GM19240 (cell line): ENCODE measurements around the gene MCEE.
"Not testable (repeated sequence)": the region's sequence is repeated elsewhere in the genome, so short reads cannot be mapped to it uniquely, and the experiment has no call there.

ENCODE experiments used
- DNase-seq: peaks from one replicate; pipeline ENCODE4 v3.0.0; 2011; ENCODE audit warnings: low spot score; ENCODE audit not compliant: insufficient read length

The MCEE gene

DNA sequence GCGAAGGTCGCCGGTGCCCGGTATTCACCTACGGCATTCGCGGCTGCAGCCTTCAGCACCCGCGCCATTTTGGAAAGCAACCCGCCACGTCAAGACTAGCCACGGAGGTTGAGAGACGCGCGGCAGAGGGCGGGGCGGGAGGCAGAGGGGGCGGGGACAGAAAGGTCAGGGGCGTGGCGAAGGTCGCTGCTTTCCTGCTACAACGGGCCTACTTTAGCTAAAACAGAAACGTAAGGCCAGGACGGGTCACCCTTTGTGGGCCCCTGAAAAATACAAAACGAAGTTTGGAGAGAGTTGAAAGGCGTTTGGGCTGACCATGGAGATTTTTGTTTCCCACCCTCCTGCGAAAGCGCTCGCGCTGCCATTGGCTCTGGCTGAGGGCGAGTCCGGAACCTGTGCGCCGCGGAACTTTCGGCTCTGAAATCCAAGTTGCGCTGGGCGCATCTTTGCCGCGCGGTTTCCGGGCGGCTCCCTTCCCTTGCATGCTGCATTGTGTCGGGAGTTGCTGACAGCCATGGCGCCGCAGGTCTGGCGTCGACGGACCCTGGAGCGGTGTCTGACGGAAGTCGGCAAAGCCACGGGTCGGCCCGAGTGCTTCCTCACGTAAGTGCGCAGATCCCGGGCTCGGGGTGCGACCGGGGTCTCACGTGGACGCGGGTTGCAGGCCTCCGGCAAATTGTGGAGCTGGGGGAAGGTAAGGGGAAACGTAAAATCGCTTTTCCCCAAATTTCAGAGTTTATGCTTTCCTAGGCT lies at the start of gene MCEE, which contains the start of gene MPHOSPH10:
MCEE (minus strand) TSS at position 78 of the 753 bp plus-strand sequence; CDS start at position 68, 10 bp downstream.
MPHOSPH10 (plus strand) TSS at position 483 of the 753 bp plus-strand sequence; CDS start at position 515, 32 bp downstream.
- peak; percentile 65 for DNase-seq

DNA sequence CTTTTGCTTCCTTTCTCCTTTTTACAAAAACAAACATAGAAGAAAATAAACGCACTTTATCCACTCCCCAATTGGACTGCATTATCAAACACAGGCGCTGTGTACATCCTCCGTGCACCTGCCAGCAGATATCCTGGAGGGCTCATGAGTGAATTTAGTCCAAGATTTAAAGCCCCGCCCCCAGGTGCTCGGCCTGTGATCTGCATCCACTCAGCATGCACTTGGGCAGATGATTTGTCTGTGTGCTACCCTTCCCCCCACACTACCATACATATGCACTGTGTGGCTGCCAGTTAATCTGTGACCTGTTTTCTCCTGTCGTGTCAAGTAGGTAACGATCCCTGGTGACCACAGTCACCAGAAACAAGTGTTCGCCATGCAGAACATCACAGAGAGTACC lies 48.8 kb upstream of the MCEE start:
- DNase-seq = not testable (repeated sequence)

DNA sequence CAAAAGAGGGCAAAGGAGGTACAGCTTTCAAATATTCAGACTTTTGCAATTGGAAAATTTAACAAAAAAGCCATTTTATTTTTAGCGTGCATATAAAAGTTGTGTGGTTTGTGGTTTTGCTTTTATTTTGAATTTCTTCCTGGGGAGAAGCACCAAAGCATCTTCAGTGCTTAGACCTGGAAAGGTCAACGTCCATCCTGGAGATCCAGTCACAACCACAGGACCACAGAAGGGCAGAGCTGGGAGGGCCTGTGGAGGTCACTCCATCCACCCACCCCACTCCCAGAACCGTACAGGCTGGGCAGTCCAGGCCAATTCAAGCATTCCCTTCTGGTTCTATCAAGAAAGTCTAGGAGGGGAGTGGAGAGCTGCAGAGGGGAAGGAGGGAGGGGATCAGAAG lies 44.2 kb upstream of the MCEE start:
- DNase-seq = no peak

GRCh38 chr2:71173096-71173495 lies 43.1 kb upstream of the MCEE start:
- no peak for DNase-seq

- no peak for DNase-seq
Measured at GRCh38 chr2:71166812-71167211, 36.8 kb upstream of the MCEE start.

- peak; percentile 29 for DNase-seq
Measured at GRCh38 chr2:71157124-71157793, 27.2 kb upstream of the MCEE start.

- DNase-seq = no peak
Measured at GRCh38 chr2:71156573-71156972, 26.5 kb upstream of the MCEE start.

- no peak for DNase-seq
Measured at GRCh38 chr2:71155846-71156245, 25.8 kb upstream of the MCEE start.

- peak; percentile 19 for DNase-seq
Measured at GRCh38 chr2:71154798-71155197, 24.8 kb upstream of the MCEE start.

DNA sequence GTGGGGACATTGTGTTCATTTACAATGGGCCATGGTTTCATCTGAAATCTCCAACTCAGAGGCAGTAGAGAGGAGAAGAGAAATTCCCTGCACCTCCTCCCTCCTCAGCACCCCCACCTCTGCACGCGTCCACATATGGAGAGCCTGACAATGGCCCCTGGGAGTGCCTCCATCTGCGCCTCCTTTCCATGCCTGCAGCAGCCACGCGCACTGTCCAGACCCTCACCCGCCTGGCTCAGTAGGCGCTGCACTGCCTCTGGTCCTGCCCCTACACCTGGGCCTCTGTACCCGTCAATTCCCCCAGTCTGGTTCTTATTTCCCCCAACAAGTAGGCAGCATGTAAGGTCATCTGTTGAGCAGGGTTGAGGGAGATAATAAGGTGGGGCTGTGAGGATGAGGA lies 24.2 kb upstream of the MCEE start:
- DNase-seq = no peak

GRCh38 chr2:71153585-71154224 lies 23.7 kb upstream of the MCEE start:
- DNase-seq = no peak

DNA sequence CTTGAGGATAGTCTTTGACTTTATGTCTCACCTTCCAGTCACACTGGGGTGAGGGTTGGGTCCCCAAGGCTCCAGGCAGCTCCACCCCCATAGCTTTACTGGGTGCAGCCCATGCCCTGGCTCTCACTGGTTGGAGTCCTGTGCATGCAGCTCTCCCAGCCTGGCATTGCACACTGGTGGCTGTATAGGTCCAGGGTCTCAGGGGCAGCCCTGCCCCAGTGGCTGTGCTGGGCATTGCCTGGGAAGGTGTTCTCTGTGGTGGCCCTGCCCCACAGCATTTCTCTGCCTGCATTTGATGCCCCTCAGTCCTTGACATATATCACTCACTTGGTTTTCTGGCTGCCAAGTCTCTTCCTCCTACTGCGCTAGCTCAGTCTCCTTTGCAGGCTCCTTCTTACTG lies 21.6 kb upstream of the MCEE start:
- DNase-seq = no peak

GRCh38 chr2:71150082-71150816 lies 20.2 kb upstream of the MCEE start:
- no peak for DNase-seq

DNA sequence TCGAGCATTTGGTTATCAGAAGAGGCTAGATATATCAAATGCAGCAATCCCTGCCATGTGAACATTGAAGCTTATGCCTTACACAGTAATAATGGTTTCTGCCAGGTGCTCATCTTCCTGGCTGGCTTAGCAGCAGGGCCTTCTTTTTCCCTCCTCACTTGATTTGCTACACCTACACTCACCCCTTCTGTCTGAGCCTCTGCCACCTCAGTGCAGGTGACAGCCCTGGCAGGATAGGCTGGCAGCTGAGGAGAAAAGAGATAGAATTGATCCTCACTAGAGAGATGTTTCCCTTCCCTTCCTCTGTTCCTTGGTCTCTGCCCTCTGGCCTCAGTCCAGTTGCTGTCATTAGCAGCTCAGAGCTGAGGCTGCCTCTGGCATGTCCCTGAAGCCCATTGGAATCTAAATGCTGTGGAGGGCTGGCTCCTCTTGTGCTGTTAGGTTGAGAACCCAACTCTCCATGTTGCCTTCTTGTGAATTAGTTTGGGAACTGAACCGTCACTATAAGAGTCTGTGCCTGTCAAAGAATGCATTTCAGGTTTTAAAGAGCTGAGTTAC lies 18.6 kb upstream of the MCEE start:
- no peak for DNase-seq

GRCh38 chr2:71143782-71144181 lies 13.8 kb upstream of the MCEE start:
- DNase-seq = no peak

DNA sequence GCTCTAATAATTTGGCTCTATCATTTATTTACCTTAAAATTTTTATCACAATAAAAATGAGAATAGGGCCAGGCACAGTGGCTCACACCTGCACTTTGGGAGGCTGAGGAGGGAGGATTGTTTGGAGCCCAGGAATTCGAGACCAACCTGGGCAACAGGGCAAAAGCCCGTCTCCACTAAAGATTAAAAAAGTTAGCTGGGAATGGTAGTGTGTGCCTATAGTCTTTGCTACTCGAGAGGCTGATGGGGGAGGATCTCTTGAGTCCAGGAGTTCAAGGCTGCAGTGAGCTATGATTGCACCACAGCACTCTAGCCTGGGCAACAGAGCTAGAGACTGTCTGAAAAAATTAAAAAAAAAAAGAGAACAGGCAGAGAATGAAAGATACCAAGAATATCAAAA lies 6.1 kb upstream of the MCEE start:
- DNase-seq = no peak

DNA sequence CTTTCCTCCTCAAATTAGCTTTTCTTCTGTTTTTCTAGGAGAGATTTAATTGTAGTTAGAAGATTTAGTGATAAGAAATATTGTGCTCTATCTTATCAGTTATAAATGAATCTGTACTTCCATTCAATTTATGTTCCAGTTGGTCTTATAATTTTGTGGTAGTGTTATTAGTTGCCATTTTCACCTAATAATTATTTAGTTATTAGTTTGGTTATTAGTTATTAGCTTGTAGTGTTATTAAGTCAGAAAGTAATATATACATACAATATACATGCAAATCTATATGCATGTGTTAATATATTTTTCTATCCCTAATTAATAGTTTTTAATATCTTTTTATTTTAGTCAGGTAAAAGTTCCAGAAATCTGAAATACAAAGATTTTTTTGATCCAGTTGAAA lies 3.6 kb upstream of the MCEE start:
- no peak for DNase-seq

DNA sequence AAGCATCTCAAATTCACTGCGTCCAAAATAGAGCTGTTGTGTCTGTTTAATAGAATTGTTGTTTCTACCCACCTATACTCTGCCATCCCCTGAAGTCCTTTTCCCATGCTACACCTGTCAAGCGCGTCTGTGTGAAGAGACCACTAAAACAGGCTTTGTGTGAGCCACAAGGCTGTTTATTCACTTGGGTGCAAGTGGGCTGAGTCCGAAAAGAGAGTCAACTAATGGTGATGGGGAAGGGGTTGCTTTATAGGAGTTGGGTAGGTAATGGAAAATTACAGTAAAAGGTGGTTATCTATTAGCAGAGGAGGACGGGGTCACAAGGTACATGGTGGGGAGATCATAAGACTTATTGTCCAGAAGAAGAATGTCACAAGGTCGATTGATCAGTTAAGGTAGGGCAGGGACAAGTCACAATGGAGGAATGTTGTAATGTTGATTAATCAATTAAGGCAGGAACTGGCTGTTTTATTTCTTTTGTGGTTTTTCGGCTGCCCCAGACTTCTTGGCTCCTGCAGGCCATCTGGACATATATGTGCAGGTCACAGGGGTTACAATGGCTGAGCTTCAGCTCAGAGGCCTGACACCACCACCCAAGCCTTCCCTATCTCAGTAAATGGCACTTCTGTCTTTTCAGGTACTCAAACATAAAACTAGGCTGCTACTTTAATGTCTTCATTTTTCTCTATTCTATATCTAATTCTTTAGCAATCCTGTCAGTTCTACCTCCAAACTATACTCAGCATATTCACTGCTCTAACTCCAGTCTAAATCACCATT lies 1.5 kb upstream of the MCEE start:
- not testable (repeated sequence) for DNase-seq

DNA sequence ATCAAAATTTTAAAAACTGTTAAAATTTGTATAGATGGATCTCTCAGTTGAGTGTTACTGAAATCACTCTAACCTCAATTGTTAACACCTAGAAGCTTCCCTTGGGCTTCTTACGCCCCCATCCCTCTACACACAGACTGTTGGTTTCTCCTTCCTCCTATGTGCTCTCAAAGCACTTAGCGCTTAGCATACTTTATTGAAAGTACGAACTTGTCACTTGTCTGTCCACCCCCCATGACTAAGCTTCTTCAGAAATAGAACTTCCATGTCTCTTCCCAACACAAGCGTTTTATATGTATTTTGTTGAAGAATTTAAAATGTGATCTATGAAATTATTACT lies 846 bp upstream of the MCEE start:
- no peak for DNase-seq

GRCh38 chr2:71129902-71130151 lies 202 bp downstream of the MCEE start:
- peak; percentile 19 for DNase-seq
